GM13977 (cell line): Measurements from ENCODE around the gene TSPAN9.

Experiments used
- DNase-seq: peaks from one replicate; pipeline ENCODE4 v3.0.0; 2012; ENCODE audit warnings: low spot score
- CTCF ChIP-seq: IDR thresholded peaks from 2 replicates; pipeline ENCODE4 v1.5.1; 2012; ENCODE audit warnings: mild to moderate bottlenecking, control low read depth; ENCODE audit not compliant: insufficient read depth; ENCODE audit errors: extremely low read depth, missing control alignments
- in situ Hi-C: fragments of 300-500 bp; cut with MboI; formaldehyde crosslinking; loops from one replicate; pipeline ENCODE4 v1.12.0; 2022; ENCODE audit warnings: low sequenced_read_pairs, low pct_unique_long_range_greater_than_20kb, mixed read lengths, inconsistent platforms; ENCODE audit not compliant: unreplicated experiment

TSPAN9 gene

DNA sequence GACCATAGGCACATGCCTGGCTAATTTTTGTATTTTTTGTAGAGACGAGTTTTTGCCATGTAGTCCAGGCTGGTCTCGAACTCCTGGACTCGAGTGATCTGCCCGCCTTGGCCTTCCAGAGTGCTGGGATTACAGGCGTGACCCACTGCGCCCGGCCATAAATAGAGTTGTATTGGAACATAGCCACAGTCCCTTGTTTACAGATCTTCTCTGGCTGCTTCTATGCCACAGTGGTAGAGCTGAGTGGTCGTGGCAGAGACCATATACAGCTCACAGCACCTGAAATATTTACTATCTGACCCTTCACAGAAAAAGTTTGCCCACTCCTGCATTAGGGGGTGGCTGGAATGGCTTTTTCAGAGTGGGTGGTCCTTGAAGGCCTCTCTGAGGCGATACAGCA is 28.0 kb upstream of the TSPAN9 start:
- in situ Hi-C loops = loop anchor here (25.0 kb wide), 1 partner anchor 162 kb away; the partner anchor contains the start of genes FOXM1, RHNO1 and TULP3
- no peak for DNase-seq
- TF ChIP-seq CTCF = no peak

DNA sequence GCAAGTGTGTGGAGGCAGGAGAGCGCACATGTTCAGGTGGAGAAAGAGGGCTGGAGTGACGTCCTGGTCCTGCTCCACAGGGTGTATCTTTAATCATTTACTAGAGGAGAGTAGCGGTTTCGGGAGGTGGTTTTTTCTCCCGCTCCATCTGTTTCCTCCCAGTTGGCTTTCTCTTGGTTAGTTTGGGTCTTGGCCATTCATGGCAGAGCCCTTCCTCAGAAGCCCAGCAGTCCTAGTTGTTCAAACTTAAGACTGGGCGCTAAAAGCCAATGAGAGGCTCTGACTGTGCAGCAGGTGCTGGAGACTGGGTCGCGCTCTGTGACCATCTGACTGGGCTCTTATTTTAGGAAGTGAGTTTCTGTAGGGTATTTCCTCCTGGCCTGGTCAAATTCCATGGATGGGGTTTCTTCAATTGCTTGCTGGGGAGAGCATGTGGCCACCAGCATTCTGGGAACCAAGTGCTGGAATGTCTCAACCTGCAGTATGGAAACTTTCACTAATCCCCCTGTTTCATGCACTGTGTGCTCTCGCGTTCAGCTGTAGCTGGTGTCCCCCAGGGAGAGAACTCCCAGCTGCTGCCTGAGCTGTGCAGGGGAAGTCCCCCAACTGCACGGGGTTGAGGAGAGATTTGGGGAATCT is 27.4 kb upstream of the TSPAN9 start:
- TF ChIP-seq CTCF = no peak
- no peak for DNase-seq
- in situ Hi-C loops = loop anchor here (25.0 kb wide), 1 partner anchor 162 kb away; the partner anchor contains the start of genes FOXM1, RHNO1 and TULP3

- no peak for TF ChIP-seq CTCF
- in situ Hi-C loops = no loop called here
- DNase-seq = no peak
Measured at GRCh38 chr12:3054374-3054773, 22.8 kb upstream of the TSPAN9 start.

DNA sequence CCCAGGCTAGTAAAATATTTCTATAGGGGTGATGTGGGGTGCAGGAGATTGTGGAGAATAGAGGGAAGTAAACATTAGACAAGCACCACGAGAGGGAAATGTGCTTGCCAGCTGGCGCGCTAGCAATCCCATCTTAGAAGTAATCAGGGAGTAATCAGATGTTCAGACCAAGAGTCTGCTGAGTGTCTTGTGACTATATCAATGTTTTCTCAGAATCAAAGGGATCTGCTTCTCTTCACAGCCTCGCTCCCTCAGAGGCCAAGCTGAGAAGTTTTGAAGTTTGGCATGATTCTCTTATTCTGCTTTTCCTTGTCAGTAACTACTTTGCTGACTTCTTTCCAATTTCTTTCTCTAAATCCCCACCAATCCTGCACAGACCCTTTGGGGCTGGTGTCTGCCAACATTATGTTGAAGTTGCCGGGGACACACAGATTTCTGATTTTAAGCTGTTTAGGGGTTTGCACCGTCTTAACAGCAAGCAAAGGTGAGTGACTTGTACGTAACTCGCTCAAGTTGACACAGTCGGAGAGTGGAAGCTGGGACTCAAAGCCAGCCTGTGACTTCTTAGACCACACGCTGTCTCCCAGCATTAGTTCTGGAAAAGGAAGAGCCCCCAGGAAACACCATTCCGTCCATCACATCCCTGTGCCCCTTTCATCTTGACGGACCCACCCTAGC is 22.0 kb upstream of the TSPAN9 start:
- in situ Hi-C loops = no loop called here
- TF ChIP-seq CTCF = no peak
- DNase-seq = no peak

GRCh38 chr12:3055704-3056467 is 21.3 kb upstream of the TSPAN9 start:
- in situ Hi-C loops = no loop called here
- TF ChIP-seq CTCF = no peak
- DNase-seq = no peak

- no peak for DNase-seq
- no peak for TF ChIP-seq CTCF
- in situ Hi-C loops = no loop called here
Measured at GRCh38 chr12:3061059-3061458, 16.1 kb upstream of the TSPAN9 start.
